Aorta (tissue), 5 donors: ENCODE results near the gene CDK6. TPM values are rescaled to one million over a fixed set of nuclear protein-coding genes. Genes with fewer than 3 reads are reported as not detected.
"Not testable (repeated sequence)": the region's sequence is repeated elsewhere in the genome, so short reads cannot be mapped to it uniquely, and the experiment has no call there.

Experiments used
- ATAC-seq: fragments of 200-7000 bp; cut with Tn5 transposase; one replicate; pipeline ENCODE4 v1.9.1; 2022; ENCODE audit warnings: moderate library complexity; ENCODE audit not compliant: low FRiP score
- DNase-seq, 2 donors: peaks; one replicate each; pipeline ENCODE4 v3.0.0-alpha.2; 2020
- H3K27ac ChIP-seq, 2 donors: one replicate each; pipeline ENCODE4 v1.5.1; 2013; ENCODE audit warnings: low read length in 2 of 2, mild to moderate bottlenecking in 2 of 2, moderate library complexity in 2 of 2, control low read depth in 1 of 2, inconsistent platforms in 1 of 2, low read depth in 1 of 2
- H3K27me3 ChIP-seq, 2 donors: one replicate each; pipeline ENCODE4 v1.6.1; 2013; ENCODE audit warnings: control low read depth in 1 of 2, low read length in 1 of 2, mild to moderate bottlenecking in 1 of 2, moderate library complexity in 1 of 2; ENCODE audit not compliant: insufficient read depth in 2 of 2, control insufficient read depth in 1 of 2
- H3K36me3 ChIP-seq, 2 donors: one replicate each; pipeline ENCODE4 v1.6.1; 2013; ENCODE audit warnings: control low read depth in 1 of 2, low read length in 1 of 2, mild to moderate bottlenecking in 1 of 2; ENCODE audit not compliant: insufficient read depth in 2 of 2, control insufficient read depth in 1 of 2
- H3K4me1 ChIP-seq, 2 donors: one replicate each; pipeline ENCODE4 v1.6.1; 2013; ENCODE audit warnings: low read length in 2 of 2, control low read depth in 1 of 2, mild to moderate bottlenecking in 1 of 2, moderate library complexity in 1 of 2; ENCODE audit not compliant: insufficient read depth in 2 of 2, control insufficient read depth in 1 of 2
- H3K4me3 ChIP-seq, 2 donors: one replicate each; pipeline ENCODE4 v1.5.1; 2013; ENCODE audit warnings: low read length in 2 of 2, control low read depth in 1 of 2, mild to moderate bottlenecking in 1 of 2
- H3K9me3 ChIP-seq: one replicate; pipeline ENCODE4 v1.6.1; 2013; ENCODE audit warnings: mild to moderate bottlenecking, low read length; ENCODE audit not compliant: control insufficient read depth
- WGBS, 2 donors: extraction: QIAGEN DNeasy Blood & Tissue Kit; methylation state at CpG; one replicate each; pipeline ENCODE4 v1.1.7; 2013; 5-methylcytosine and 5-hydroxymethylcytosine counted together
- intact Hi-C, 2 donors: fragments of 100-400 bp; cut with DNase I; formaldehyde crosslinking; loops; one replicate each; pipeline versions ENCODE4 v1.14.2 to v1.15.0; 2022
- polyA plus RNA-seq, 2 donors: library from polyadenylated mRNA; stranded (reverse); fragments of 200-250 nt; gene quantifications; one replicate each; pipeline ENCODE4 v1.2.3, GENCODE V29; 2013
- total RNA-seq, 2 donors: library from RNA; stranded (reverse); fragmentation: NEBNext Ultra II Directional; extraction: Animal tissue kit (Norgen Biotek cat#: 25700); gene quantifications; one replicate each; pipeline ENCODE4 v1.2.1, GENCODE V29; 2021
- donor health status: healthy with polysubstance abuse.
- donor health status: Bipolar disorder and iron deficiency.
- donor health status: DM: no; HTN: no; CAD: no.
- donor health status: DM: no; HTN: no; CAD: no.
- donor health status: DM: yes; HTN: yes; CAD: no.

Gene CDK6
- total and polyA plus RNA-seq, 4 donors: 2.8 to 26.0 (median 11.4) TPM

DNA sequence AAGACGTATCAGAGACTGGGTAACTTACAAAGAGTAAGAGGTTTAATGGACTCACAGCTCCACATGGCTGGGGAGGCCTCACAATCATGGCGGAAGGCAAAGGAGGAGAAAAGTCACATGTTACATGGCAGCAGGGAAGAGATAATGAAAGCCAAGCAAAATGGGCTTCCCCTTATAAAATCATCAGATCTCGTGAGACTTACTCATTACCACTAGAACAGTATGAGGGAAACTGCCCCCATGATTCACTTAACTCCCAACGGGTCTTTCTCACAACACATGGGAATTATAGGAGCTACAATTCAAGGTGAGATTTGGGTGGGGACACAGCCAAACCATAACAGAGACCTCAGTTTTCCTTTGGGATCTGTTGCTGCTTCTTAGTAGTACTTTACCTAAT, 92.2 kb downstream of the CDK6 start:
- H3K4me3 ChIP-seq, H3K4me1 ChIP-seq, H3K36me3 ChIP-seq, H3K27ac ChIP-seq, ATAC-seq, DNase-seq, intact Hi-C loops, H3K9me3 ChIP-seq, H3K27me3 ChIP-seq: not testable (repeated sequence)
- WGBS, 2 donors: 94 to 95% methylated on average over 4 of the region's 4 CpGs

DNA sequence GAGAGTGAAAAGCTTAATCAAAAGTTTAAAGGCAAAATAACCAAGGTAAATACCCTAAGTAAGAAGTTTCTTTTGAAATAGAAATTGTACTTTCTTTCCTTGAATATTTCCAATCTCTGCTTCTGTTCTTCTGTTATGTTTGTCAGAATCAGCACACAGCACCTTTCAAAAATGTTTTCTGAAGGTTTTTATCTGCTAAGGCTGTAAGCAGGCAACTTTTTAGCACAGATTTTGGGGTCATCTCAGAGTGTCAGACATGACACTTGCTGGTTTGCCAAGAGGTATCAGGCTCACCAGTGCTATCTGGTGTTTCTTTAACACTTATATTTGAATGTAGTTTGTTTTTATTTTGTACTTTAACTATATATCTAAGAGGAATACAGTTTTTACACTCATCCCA, 94.2 kb downstream of the CDK6 start:
- H3K4me1 ChIP-seq: peaks cover 2 to 3% of the 10 kb centered on the region in 2 donors
- DNase-seq (no peak), ATAC-seq (no peak)
- no peaks in the 10 kb centered on the region for H3K36me3 ChIP-seq
- H3K9me3 ChIP-seq: no peaks in the 10 kb centered on the region
- H3K27ac ChIP-seq: no peak overlapping the region
- no peak overlapping the region for H3K4me3 ChIP-seq
- intact Hi-C loops: no loop called here
- H3K27me3 ChIP-seq: no peaks in the 10 kb centered on the region

DNA sequence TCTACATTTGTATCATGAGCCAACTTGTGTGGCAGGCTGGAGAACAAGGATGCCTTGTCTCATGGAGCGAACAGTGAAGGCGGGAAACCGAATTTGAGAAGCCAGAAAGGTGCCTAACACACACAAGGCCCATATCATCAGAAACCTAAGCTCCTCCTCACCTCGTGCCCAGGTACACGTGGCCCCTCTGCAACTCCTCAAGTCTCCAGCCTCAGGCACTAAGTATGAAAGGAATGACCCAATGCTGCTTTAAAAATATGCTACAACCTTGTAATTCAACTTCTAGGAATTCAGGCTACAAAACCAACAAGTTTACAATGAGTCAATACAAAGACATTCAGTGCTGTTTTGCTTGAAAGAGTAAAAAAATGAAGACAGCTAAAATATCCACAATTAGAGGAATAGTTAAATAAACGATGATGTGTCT, 95.7 kb downstream of the CDK6 start:
- Histone ChIP-seq H3K27me3 (no peaks in the 10 kb centered on the region), H3K27ac (no peak overlapping the region), H3K4me1 (peaks cover 2 to 3% of the 10 kb centered on the region in 2 donors), H3K9me3 (no peaks in the 10 kb centered on the region), H3K36me3 (no peaks in the 10 kb centered on the region), H3K4me3 (no peak overlapping the region)
- DNase-seq (no peak), ATAC-seq (no peak)
- 31 to 38% methylated on average over 6 of the region's 6 CpGs for WGBS, 2 donors
- intact Hi-C loops: no loop called here

DNA sequence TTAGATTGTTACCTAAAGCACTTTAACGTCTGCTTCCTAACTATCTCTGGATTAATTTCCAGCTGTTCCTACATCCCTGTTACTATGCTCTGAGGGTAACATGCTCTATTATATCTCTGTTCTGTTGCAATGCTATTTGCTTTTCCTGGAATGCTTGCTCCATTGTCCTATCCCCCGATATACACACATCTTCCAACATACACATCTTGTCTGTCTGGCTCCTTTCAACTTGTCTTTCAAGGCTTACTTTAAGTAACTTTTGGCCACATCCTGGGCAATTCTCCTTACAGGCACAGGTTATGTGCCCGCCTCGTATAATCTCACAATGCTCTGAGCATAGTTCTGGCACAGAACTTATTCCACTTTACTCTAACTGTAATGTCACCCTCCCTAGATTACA, 96.2 kb downstream of the CDK6 start:
- DNase-seq (no peak), ATAC-seq (no peak)
- Histone ChIP-seq H3K36me3 (no peaks in the 10 kb centered on the region), H3K27ac (no peak overlapping the region), H3K27me3 (no peaks in the 10 kb centered on the region), H3K4me3 (no peak overlapping the region), H3K9me3 (no peaks in the 10 kb centered on the region), H3K4me1 (peaks cover 2 to 3% of the 10 kb centered on the region in 2 donors)
- intact Hi-C loops: no loop called here
- 33 to 38% methylated on average over 4 of the region's 4 CpGs for WGBS, 2 donors

DNA sequence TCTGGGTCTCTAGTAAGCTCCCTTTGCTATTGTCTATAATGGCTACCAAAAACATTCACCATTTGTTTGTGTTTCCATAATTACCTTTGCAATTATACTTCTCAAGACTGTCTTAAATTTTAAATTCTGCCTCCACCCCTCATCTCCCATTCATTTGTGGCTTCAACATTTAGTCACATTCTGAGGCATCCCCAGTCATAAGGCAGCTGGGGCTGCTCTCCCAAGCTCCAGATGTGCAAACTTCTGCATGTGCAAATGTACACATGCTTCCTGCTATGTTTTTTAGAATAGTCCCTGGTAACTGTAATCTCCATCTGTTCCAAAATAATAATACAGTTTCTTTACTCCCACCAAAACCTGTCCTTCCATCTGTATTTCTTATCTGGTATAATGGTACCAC, 97.3 kb downstream of the CDK6 start:
- Histone ChIP-seq H3K9me3 (no peaks in the 10 kb centered on the region), H3K4me3 (no peak overlapping the region), H3K27ac (no peak overlapping the region), H3K27me3 (no peaks in the 10 kb centered on the region), H3K4me1 (peaks cover 2 to 3% of the 10 kb centered on the region in 2 donors), H3K36me3 (no peaks in the 10 kb centered on the region)
- ATAC-seq (no peak), DNase-seq (no peak)
- intact Hi-C loops: no loop called here

DNA sequence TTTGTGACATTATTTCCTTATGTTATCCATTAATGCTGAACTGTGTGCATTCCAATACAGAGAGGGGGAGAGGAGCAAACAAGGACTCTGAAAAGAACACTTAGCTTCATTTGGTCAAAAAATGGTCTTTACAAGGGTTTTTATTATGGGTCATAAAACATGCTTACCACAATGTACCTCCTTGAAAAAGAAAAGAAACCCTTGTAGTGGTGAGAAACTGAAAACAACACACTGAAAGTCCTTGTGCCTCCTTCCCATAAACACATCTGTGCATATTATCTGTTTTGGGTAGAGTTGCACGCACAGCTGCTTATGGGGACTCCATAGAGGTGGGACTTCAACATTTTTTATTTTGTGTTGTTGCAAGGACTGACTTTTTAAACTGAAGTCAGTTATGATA, 98.7 kb downstream of the CDK6 start:
- H3K4me3 ChIP-seq: no peak overlapping the region
- DNase-seq (no peak), ATAC-seq (no peak)
- H3K27me3 ChIP-seq: no peaks in the 10 kb centered on the region
- WGBS, 2 donors: 97 to 99% methylated on average over 1 of the region's 1 CpG
- intact Hi-C loops: no loop called here
- H3K27ac ChIP-seq: no peak overlapping the region
- H3K9me3 ChIP-seq: no peaks in the 10 kb centered on the region
- peaks cover 2 to 3% of the 10 kb centered on the region in 2 donors for H3K4me1 ChIP-seq
- H3K36me3 ChIP-seq: no peaks in the 10 kb centered on the region

DNA sequence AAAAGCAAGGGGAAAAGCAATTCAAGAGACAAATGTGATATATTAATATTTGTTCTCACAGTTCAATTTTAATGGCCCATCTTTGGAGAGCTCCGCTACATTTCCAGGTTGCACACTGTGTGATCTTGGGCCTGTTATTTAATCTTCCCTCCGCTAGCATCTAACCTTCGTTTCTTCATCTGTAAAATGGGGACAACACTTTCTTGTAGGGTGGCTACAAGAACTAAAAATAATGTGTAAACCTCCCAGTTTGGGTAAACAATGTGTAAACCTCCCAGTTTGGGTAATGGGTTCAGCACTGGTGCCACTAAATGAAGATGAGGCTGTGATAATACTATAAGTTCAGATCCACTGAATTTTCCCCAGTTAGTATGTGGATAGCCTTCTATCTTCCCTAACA, 99.5 kb downstream of the CDK6 start:
- no peaks in the 10 kb centered on the region for H3K36me3 ChIP-seq
- no peak overlapping the region for H3K4me3 ChIP-seq
- WGBS, 2 donors: 97 to 98% methylated on average over 3 of the region's 3 CpGs
- DNase-seq: no peak
- H3K9me3 ChIP-seq: no peaks in the 10 kb centered on the region
- no peaks in the 10 kb centered on the region for H3K27me3 ChIP-seq
- peaks cover 2 to 3% of the 10 kb centered on the region in 2 donors for H3K4me1 ChIP-seq
- no peak overlapping the region for H3K27ac ChIP-seq
- ATAC-seq: no peak
- intact Hi-C loops: no loop called here

DNA sequence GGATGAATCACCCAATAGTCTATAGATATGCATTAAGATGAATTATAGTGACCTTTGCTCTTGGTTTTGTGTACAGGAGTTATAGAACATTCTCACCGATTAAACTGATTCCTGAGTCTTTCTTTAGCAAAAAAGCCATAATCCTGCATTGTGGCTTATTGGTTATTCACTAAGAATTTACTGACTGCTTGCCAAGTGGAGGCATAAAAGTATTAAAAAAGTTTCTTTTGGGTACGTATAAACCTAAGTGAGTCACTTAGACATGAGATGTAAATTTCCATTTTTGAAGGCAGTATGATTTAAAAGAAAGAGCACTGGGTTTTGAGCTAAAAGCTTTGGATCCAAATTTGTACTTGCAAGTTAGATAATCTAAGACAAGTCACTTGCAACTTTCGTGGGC, 100.7 kb downstream of the CDK6 start:
- Histone ChIP-seq H3K27ac (no peak overlapping the region), H3K4me1 (peaks cover 2 to 3% of the 10 kb centered on the region in 2 donors), H3K9me3 (no peaks in the 10 kb centered on the region), H3K27me3 (no peaks in the 10 kb centered on the region), H3K4me3 (no peak overlapping the region), H3K36me3 (no peaks in the 10 kb centered on the region)
- 59 to 61% methylated on average over 3 of the region's 3 CpGs for WGBS, 2 donors
- ATAC-seq (no peak), DNase-seq (no peak)
- intact Hi-C loops: no loop called here

DNA sequence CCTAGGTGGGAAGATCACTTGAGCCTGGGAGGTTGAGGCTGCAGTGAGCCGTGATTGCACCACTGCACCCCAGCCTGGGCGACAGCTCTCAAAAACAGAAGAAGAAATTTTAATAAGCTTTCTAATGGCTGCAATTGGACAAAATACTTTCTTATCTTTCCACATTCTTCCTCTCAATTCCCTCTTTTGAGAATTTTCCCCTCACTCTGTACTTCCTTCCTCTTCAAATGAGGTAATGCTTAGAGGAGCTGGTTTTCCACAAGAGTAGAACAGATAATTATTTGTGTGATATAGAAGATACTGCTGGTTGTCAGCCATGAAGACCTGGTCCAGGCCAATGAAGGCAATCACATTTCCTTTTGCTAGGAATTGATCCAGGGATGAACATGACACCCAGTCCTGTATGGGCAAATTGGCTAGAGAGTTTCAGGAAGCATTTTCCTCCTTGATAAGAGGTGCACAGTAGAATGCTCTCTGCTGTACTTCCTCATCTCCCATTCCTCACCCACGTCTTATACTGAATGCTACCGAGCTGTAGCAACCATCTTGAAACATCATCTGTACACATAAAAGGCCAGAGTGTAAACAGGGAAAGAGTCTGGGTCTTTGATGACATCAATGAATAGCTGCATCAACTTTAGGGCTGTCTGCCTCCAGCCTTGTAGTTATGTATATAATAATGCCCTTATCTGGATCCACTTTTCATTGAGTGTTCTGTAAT, 103.9 kb downstream of the CDK6 start:
- WGBS, 2 donors: 88 to 91% methylated on average over 4 of the region's 4 CpGs
- intact Hi-C loops: no loop called here
- Histone ChIP-seq H3K4me3 (no peak overlapping the region), H3K4me1 (no peaks in the 10 kb centered on the region), H3K27me3 (no peaks in the 10 kb centered on the region), H3K27ac (no peak overlapping the region), H3K36me3 (no peaks in the 10 kb centered on the region), H3K9me3 (no peaks in the 10 kb centered on the region)
- ATAC-seq (no peak), DNase-seq (no peak)
